Measurements from ENCODE around the gene APH1B.

The APH1B gene

GRCh38 chr15:63357061-63357460 lies 79.7 kb downstream of the APH1B start:
- H3K4me3 ChIP-seq (ENCODE audit: low read depth, low read length) = no peak overlapping the region
- DNase-seq (ENCODE audit: low read depth, low spot score) = no peak
- TF ChIP-seq CTCF (IDR thresholded peaks at IDR 0.05; ENCODE audit: low read depth, low read length) = no peak
- in situ Hi-C loops (cut with HindIII; ENCODE audit: low sequenced_read_pairs) = no loop called here

GRCh38 chr15:63357731-63358130 lies 80.3 kb downstream of the APH1B start:
- TF ChIP-seq CTCF (IDR thresholded peaks at IDR 0.05; ENCODE audit: low read depth, low read length) = no peak
- no peak overlapping the region for H3K4me3 ChIP-seq (ENCODE audit: low read depth, low read length)
- no peak for DNase-seq (ENCODE audit: low read depth, low spot score)
- in situ Hi-C loops (cut with HindIII; ENCODE audit: low sequenced_read_pairs) = no loop called here

- no peak for DNase-seq (ENCODE audit: low read depth, low spot score)
- TF ChIP-seq CTCF (IDR thresholded peaks at IDR 0.05; ENCODE audit: low read depth, low read length) = no peak
- in situ Hi-C loops (cut with HindIII; ENCODE audit: low sequenced_read_pairs) = no loop called here
- no peak overlapping the region for H3K4me3 ChIP-seq (ENCODE audit: low read depth, low read length)
Observed at GRCh38 chr15:63358241-63359029, 81.0 kb downstream of the APH1B start.
